Prostate gland (tissue), 2 donors: ENCODE results near the gene PERCC1.

Experiments used
- CTCF ChIP-seq, 4 experiments: fragments of 200-600 bp in 2 of 4; fragments of 450-650 bp in 2 of 4; sonication (generic) in 2 of 4; IDR thresholded peaks; 1 replicate in 3 of 4; 2 replicates in 1 of 4; pipeline ENCODE4 v1.5.1; 2016 to 2019; ENCODE audit warnings: antibody characterized with exemption in 4 of 4, mild to moderate bottlenecking in 2 of 4, moderate library complexity in 2 of 4
- POLR2A ChIP-seq: fragments of 450-650 bp; IDR thresholded peaks from one replicate; pipeline ENCODE4 v1.6.1; 2016; ENCODE audit warnings: antibody characterized with exemption, mild to moderate bottlenecking

- no peak for TF ChIP-seq CTCF (IDR thresholded peaks at IDR 0.05)
- TF ChIP-seq POLR2A, result no peak
Measured at GRCh38 chr16:1425616-1426370, 5.1 kb upstream of the PERCC1 start.
